SK-N-SH treated with all-trans-retinoic acid at 6 μM for 48 hours (cell line): ENCODE results near the gene SEMA3G.

Source experiments
- ATAC-seq: fragments of 200-7000 bp; cut with Tn5 transposase; 3 replicates; pipeline ENCODE4 v1.9.1; 2020; ENCODE audit warnings: mild to moderate bottlenecking, moderate library complexity
- ARNTL ChIP-seq: fragments of 450-650 bp; formaldehyde crosslinking; IDR thresholded peaks from 2 replicates; pipeline ENCODE4 v1.5.0; 2020; ENCODE audit warnings: low read depth, mild to moderate bottlenecking, moderate library complexity, borderline replicate concordance
- BACH2 ChIP-seq: fragments of 250-450 bp; sonication (Bioruptor Pico); IDR thresholded peaks from 2 replicates; pipeline ENCODE4 v1.9.0; 2021; ENCODE audit warnings: mild to moderate bottlenecking, borderline replicate concordance
- CREB5 ChIP-seq: fragments of 250-450 bp; sonication (Bioruptor Pico); IDR thresholded peaks from 2 replicates; pipeline ENCODE4 v1.5.1; 2020; ENCODE audit warnings: low read depth, mild to moderate bottlenecking, moderate library complexity
- CSDC2 ChIP-seq: fragments of 250-450 bp; sonication (Bioruptor Pico); IDR thresholded peaks from 2 replicates; pipeline ENCODE4 v1.5.0; 2020; ENCODE audit warnings: mild to moderate bottlenecking, moderate library complexity
- CSRNP3 ChIP-seq: fragments of 250-450 bp; sonication (Bioruptor Pico); IDR thresholded peaks from 2 replicates; pipeline ENCODE4 v1.5.1; 2021; ENCODE audit warnings: mild to moderate bottlenecking, moderate library complexity
- ISL1 ChIP-seq: fragments of 250-450 bp; sonication (Bioruptor Pico); IDR thresholded peaks from 2 replicates; pipeline ENCODE4 v2.1.2; 2022; ENCODE audit warnings: mild to moderate bottlenecking, moderate library complexity
- OSR1 ChIP-seq: fragments of 250-450 bp; sonication (Bioruptor Pico); IDR thresholded peaks from 2 replicates; pipeline ENCODE4 v1.8.0; 2022; ENCODE audit warnings: moderate library complexity, mild to moderate bottlenecking, inconsistent platforms
- PATZ1 ChIP-seq: fragments of 250-450 bp; sonication (Bioruptor Pico); IDR thresholded peaks from 2 replicates; pipeline ENCODE4 v1.8.0; 2020; ENCODE audit warnings: mild to moderate bottlenecking, moderate library complexity, borderline replicate concordance
- POU6F1 ChIP-seq: fragments of 250-450 bp; sonication (Bioruptor Pico); IDR thresholded peaks from 2 replicates; pipeline ENCODE4 v1.8.0; 2021; ENCODE audit warnings: low read depth, mild to moderate bottlenecking, moderate library complexity, borderline replicate concordance
- RARB ChIP-seq: fragments of 250-450 bp; sonication (Bioruptor Pico); IDR thresholded peaks from 2 replicates; pipeline ENCODE4 v1.8.0; 2021; ENCODE audit warnings: mild to moderate bottlenecking, moderate library complexity
- SNAI2 ChIP-seq: fragments of 250-450 bp; sonication (Bioruptor Pico); IDR thresholded peaks from 2 replicates; pipeline ENCODE4 v1.5.0; 2020; ENCODE audit warnings: mild to moderate bottlenecking, moderate library complexity
- TCF4 ChIP-seq: fragments of 250-450 bp; sonication (Bioruptor Pico); IDR thresholded peaks from 2 replicates; pipeline ENCODE4 v1.8.0; 2021; ENCODE audit warnings: mild to moderate bottlenecking, moderate library complexity, borderline replicate concordance
- TSHZ2 ChIP-seq: fragments of 250-450 bp; sonication (Bioruptor Pico); IDR thresholded peaks from 2 replicates; pipeline ENCODE4 v1.5.0; 2020; ENCODE audit warnings: mild to moderate bottlenecking, moderate library complexity
- ZC3H10 ChIP-seq: fragments of 250-450 bp; sonication (Bioruptor Pico); IDR thresholded peaks from 2 replicates; pipeline ENCODE4 v1.5.1; 2021; ENCODE audit warnings: mild to moderate bottlenecking, moderate library complexity
- ZNF565 ChIP-seq: fragments of 450-650 bp; formaldehyde crosslinking; conservative IDR thresholded peaks from 2 replicates; pipeline ENCODE4 v1.5.0; 2020; ENCODE audit warnings: low read depth, mild to moderate bottlenecking, moderate library complexity
- ZNF70 ChIP-seq: fragments of 450-650 bp; formaldehyde crosslinking; IDR thresholded peaks from 2 replicates; pipeline ENCODE4 v1.5.0; 2020; ENCODE audit warnings: mild to moderate bottlenecking, moderate library complexity
- ZNF8 ChIP-seq: fragments of 450-650 bp; formaldehyde crosslinking; IDR thresholded peaks from 2 replicates; pipeline ENCODE4 v1.5.0; 2020; ENCODE audit warnings: mild to moderate bottlenecking, moderate library complexity

SEMA3G gene

GRCh38 chr3:52387481-52387880 lies 57.4 kb downstream of the SEMA3G start:
- no peak for ATAC-seq

GRCh38 chr3:52385157-52385556 lies 59.7 kb downstream of the SEMA3G start:
- ATAC-seq, result peak; percentile 82
- no peak for TF ChIP-seq ZNF565 (CRISPR knock-in tag)
- TF ChIP-seq OSR1 (CRISPR knock-in tag), result no peak
- TF ChIP-seq ZNF8, result no peak
- TF ChIP-seq PATZ1 (CRISPR knock-in tag), result no peak
- TF ChIP-seq ARNTL (CRISPR knock-in tag), result no peak
- TF ChIP-seq TSHZ2 (CRISPR knock-in tag), result no peak
- no peak for TF ChIP-seq ZNF70 (CRISPR knock-in tag)

More at GRCh38 chr3:52387481-52387880, 57.4 kb downstream of the SEMA3G start:
- TF ChIP-seq CSDC2 (no peak), ZNF8 (no peak), CREB5 (CRISPR knock-in tag) (no peak), TCF4 (CRISPR knock-in tag) (no peak), ISL1 (no peak), SNAI2 (no peak), TSHZ2 (CRISPR knock-in tag) (no peak), BACH2 (no peak), ZC3H10 (CRISPR knock-in tag) (no peak), RARB (CRISPR knock-in tag) (no peak), ZNF565 (CRISPR knock-in tag) (no peak), POU6F1 (CRISPR knock-in tag) (no peak), PATZ1 (CRISPR knock-in tag) (no peak), ARNTL (CRISPR knock-in tag) (no peak), CSRNP3 (CRISPR knock-in tag) (no peak)
